ENCODE data around the gene CCDC102B.

DNA sequence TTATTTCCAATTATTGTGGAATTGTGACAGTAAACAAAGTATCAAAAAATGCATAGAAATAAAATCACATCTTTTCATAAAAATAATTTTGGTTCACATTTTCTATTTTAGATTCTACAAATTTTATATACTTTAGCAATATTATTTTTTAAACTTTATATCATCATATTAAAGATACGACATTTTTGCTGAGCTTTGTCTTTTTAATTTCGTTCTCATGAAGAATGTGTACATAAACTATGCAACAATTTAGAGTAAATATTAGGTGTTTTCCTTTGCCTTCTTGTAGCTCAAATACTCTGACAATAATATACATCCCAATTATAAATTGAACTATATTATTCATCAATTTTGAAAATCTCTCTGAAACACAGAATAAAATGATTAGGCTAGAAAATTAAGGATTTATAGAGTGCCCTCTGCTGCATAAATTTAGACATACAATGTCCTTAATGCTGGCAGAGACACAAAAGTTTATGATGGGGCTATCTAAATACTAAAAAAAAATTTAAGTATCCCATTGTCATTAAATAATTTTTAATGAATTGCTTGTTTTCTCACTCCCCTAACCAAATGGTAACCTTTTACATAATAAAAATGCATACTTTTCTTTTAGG lies 45.7 kb downstream of the CCDC102B start:
- TF ChIP-seq FOXP2 (optimal IDR thresholded peaks at IDR 0.05; ENCODE audit: control extremely low read depth, extremely low read length, insufficient read depth) (no peak), POLR2AphosphoS5 (IDR thresholded peaks at IDR 0.05; ENCODE audit: borderline replicate concordance, low read depth, low read length) (no peak)

All from SK-N-MC (cell line).